Fibroblast of peridontal ligament (primary cell): ENCODE results near the gene WSB1.
"Not testable (repeated sequence)": the region's sequence is repeated elsewhere in the genome, so short reads cannot be mapped to it uniquely, and the experiment has no call there.

Experiments
- DNase-seq: peaks from one replicate; pipeline ENCODE4 v3.0.0-alpha.2; 2010; ENCODE audit errors: extremely low read depth

The WSB1 gene

GRCh38 chr17:27315796-27316465 lies 22.0 kb downstream of the WSB1 start:
- no peak for DNase-seq

- DNase-seq: no peak
Observed at GRCh38 chr17:27318228-27318627, 24.3 kb downstream of the WSB1 start.

- DNase-seq: no peak
Observed at GRCh38 chr17:27318633-27319032, 24.7 kb downstream of the WSB1 start.

GRCh38 chr17:27319541-27320221 lies 25.8 kb downstream of the WSB1 start:
- DNase-seq: peak; percentile 86

- DNase-seq: no peak
Observed at GRCh38 chr17:27320222-27320560, 26.3 kb downstream of the WSB1 start.

- no peak for DNase-seq
Observed at GRCh38 chr17:27321372-27321771, 27.5 kb downstream of the WSB1 start.

GRCh38 chr17:27322026-27322425 lies 28.1 kb downstream of the WSB1 start:
- DNase-seq: no peak

- no peak for DNase-seq
Observed at GRCh38 chr17:27322690-27323508, 29.0 kb downstream of the WSB1 start.

- peak; percentile 64 for DNase-seq
Observed at GRCh38 chr17:27323538-27324215, 29.8 kb downstream of the WSB1 start.

GRCh38 chr17:27324771-27325339 lies 30.9 kb downstream of the WSB1 start:
- DNase-seq: no peak

- no peak for DNase-seq
Observed at GRCh38 chr17:27326051-27326450, 32.1 kb downstream of the WSB1 start.

GRCh38 chr17:27326585-27326984 lies 32.7 kb downstream of the WSB1 start:
- DNase-seq: no peak

GRCh38 chr17:27327397-27327796 lies 33.5 kb downstream of the WSB1 start:
- DNase-seq: no peak

GRCh38 chr17:27327871-27328270 lies 34.0 kb downstream of the WSB1 start:
- no peak for DNase-seq

GRCh38 chr17:27328686-27329085 lies 34.8 kb downstream of the WSB1 start:
- DNase-seq: not testable (repeated sequence)

- DNase-seq: no peak
Observed at GRCh38 chr17:27329146-27329805, 35.4 kb downstream of the WSB1 start.

- DNase-seq: no peak
Observed at GRCh38 chr17:27332047-27332393, 38.1 kb downstream of the WSB1 start.

- DNase-seq: peak; percentile 94
Observed at GRCh38 chr17:27332485-27333409, 38.8 kb downstream of the WSB1 start.

- no peak for DNase-seq
Observed at GRCh38 chr17:27333410-27333980, 39.6 kb downstream of the WSB1 start.

GRCh38 chr17:27336184-27336583 lies 42.3 kb downstream of the WSB1 start:
- DNase-seq: no peak
